Hepatocyte (in vitro differentiated cells): ENCODE data around the gene PHKB. TPM values are rescaled to one million over a fixed set of nuclear protein-coding genes. Genes with fewer than 3 reads are reported as not detected.

Experiments used
- DNase-seq: peaks from one replicate; pipeline ENCODE4 v3.0.0-alpha.2; 2016; ENCODE audit warnings: low spot score
- H2AFZ ChIP-seq: fragments of 200-600 bp; sonication (generic); 2 replicates; pipeline ENCODE4 v1.6.0; 2016; ENCODE audit warnings: antibody characterized with exemption, mild to moderate bottlenecking
- H3K27ac ChIP-seq: fragments of 200-600 bp; sonication (generic); 2 replicates; pipeline ENCODE4 v1.5.1; 2016; ENCODE audit warnings: mild to moderate bottlenecking
- H3K27me3 ChIP-seq: fragments of 200-600 bp; sonication (generic); 2 replicates; pipeline ENCODE4 v1.6.1; 2016
- H3K36me3 ChIP-seq: fragments of 200-600 bp; sonication (generic); replicated peaks from 2 replicates; pipeline ENCODE4 v1.5.1; 2016; ENCODE audit warnings: low read depth; ENCODE audit not compliant: insufficient read depth
- H3K4me1 ChIP-seq: fragments of 200-600 bp; sonication (generic); 2 replicates; pipeline ENCODE4 v1.5.1; 2016; ENCODE audit warnings: mild to moderate bottlenecking, moderate library complexity; ENCODE audit not compliant: insufficient read depth
- H3K4me2 ChIP-seq: fragments of 200-600 bp; sonication (generic); 2 replicates; pipeline ENCODE4 v1.6.0; 2016
- H3K4me3 ChIP-seq: fragments of 200-600 bp; sonication (generic); 2 replicates; pipeline ENCODE4 v1.5.1; 2016; ENCODE audit warnings: mild to moderate bottlenecking
- H3K79me2 ChIP-seq: fragments of 200-600 bp; sonication (generic); 2 replicates; pipeline ENCODE4 v1.6.0; 2017; ENCODE audit warnings: mild to moderate bottlenecking
- H3K9me2 ChIP-seq: fragments of 200-600 bp; sonication (generic); replicated peaks from 2 replicates; pipeline ENCODE4 v1.6.0; 2017; ENCODE audit warnings: mild to moderate bottlenecking; ENCODE audit not compliant: insufficient read depth
- H3K9me3 ChIP-seq: fragments of 200-600 bp; sonication (generic); 2 replicates; pipeline ENCODE4 v1.5.1; 2016; ENCODE audit warnings: low read depth, mild to moderate bottlenecking
- H4K20me1 ChIP-seq: fragments of 200-600 bp; sonication (generic); 2 replicates; pipeline ENCODE4 v1.6.0; 2016; ENCODE audit warnings: mild to moderate bottlenecking; ENCODE audit not compliant: insufficient read depth, poor library complexity, severe bottlenecking
- CTCF ChIP-seq: fragments of 200-600 bp; sonication (generic); IDR thresholded peaks from 2 replicates; pipeline ENCODE4 v1.5.1; 2016; ENCODE audit warnings: antibody characterized with exemption, mild to moderate bottlenecking; ENCODE audit not compliant: poor library complexity
- EZH2 ChIP-seq: fragments of 200-600 bp; sonication (generic); IDR thresholded peaks from 2 replicates; pipeline ENCODE4 v1.6.1; 2016; ENCODE audit warnings: antibody characterized with exemption, mild to moderate bottlenecking, borderline replicate concordance
- EZH2phosphoT487 ChIP-seq: fragments of 200-600 bp; sonication (generic); IDR thresholded peaks from one replicate; pipeline ENCODE4 v1.6.1; 2018; ENCODE audit warnings: antibody characterized with exemption, mild to moderate bottlenecking, low read depth, moderate library complexity; ENCODE audit not compliant: unreplicated experiment, severe bottlenecking
- WGBS: methylation state at CpG from one replicate; pipeline ENCODE4 v1.1.6; 2016; ENCODE audit warnings: low lambda C conversion rate; ENCODE audit errors: missing lambda C conversion rate; 5-methylcytosine and 5-hydroxymethylcytosine counted together
- polyA plus RNA-seq: library from polyadenylated mRNA; unstranded; fragments of >200 nt; fragmentation: Nextera tagmentation; extraction: Ambion mirVana; gene quantifications from 2 replicates; pipeline ENCODE4 v1.2.1, GENCODE V29; 2016
- total RNA-seq: library from RNA; depleted of rRNA; stranded (reverse); fragments of >200 nt; gene quantifications from 2 replicates; pipeline ENCODE4 v1.2.3, GENCODE V29; 2014

The PHKB gene
- total and polyA plus RNA-seq, 2 experiments from 2014 or later, result 28.7 to 71.7 TPM

GRCh38 chr16:47732523-47733111, 271.5 kb downstream of the PHKB start:
- TF ChIP-seq CTCF, result no peak
- TF ChIP-seq EZH2phosphoT487, result no peak
- TF ChIP-seq EZH2, result no peak
- Histone ChIP-seq H3K79me2 (no peaks in the 10 kb centered on the region), H2AFZ (no peak overlapping the region), H3K27ac (no peak overlapping the region), H3K4me3 (no peak overlapping the region), H4K20me1 (no peaks in the 10 kb centered on the region), H3K9me2 (no peaks in the 10 kb centered on the region), H3K4me1 (peaks cover 3% of the 10 kb centered on the region), H3K9me3 (no peaks in the 10 kb centered on the region), H3K4me2 (no peak overlapping the region), H3K27me3 (no peaks in the 10 kb centered on the region), H3K36me3 (no peaks in the 10 kb centered on the region)
- DNase-seq, result no peak
- 73% methylated on average over 6 of the region's 6 CpGs for WGBS

GRCh38 chr16:47734081-47734857, 273.1 kb downstream of the PHKB start:
- H3K4me2 ChIP-seq, result no peak overlapping the region

GRCh38 chr16:47734987-47735594, 274.0 kb downstream of the PHKB start:
- Histone ChIP-seq H3K4me2 (peak overlapping the region; percentile 25), H3K79me2 (no peaks in the 10 kb centered on the region), H3K4me1 (peaks cover 3% of the 10 kb centered on the region), H3K9me2 (no peaks in the 10 kb centered on the region), H4K20me1 (no peaks in the 10 kb centered on the region), H3K27me3 (no peaks in the 10 kb centered on the region), H3K4me3 (no peak overlapping the region), H3K9me3 (no peaks in the 10 kb centered on the region), H3K27ac (no peak overlapping the region), H3K36me3 (no peaks in the 10 kb centered on the region), H2AFZ (no peak overlapping the region)
- DNase-seq, result peak; percentile 48
- TF ChIP-seq CTCF (no peak), EZH2phosphoT487 (no peak), EZH2 (no peak)
- WGBS, result 58% methylated on average over 4 of the region's 4 CpGs

More at GRCh38 chr16:47734081-47734857, 273.1 kb downstream of the PHKB start:
- WGBS, result 53% methylated on average over 6 of the region's 6 CpGs
- Histone ChIP-seq H3K79me2 (no peaks in the 10 kb centered on the region), H4K20me1 (no peaks in the 10 kb centered on the region), H3K9me3 (no peaks in the 10 kb centered on the region), H3K27me3 (no peaks in the 10 kb centered on the region), H3K36me3 (no peaks in the 10 kb centered on the region), H3K9me2 (no peaks in the 10 kb centered on the region), H2AFZ (no peak overlapping the region), H3K27ac (no peak overlapping the region), H3K4me3 (no peak overlapping the region), H3K4me1 (peaks cover 3% of the 10 kb centered on the region)
- TF ChIP-seq EZH2phosphoT487 (no peak), EZH2 (no peak), CTCF (no peak)
- no peak for DNase-seq
